HEK293T (cell line): ENCODE measurements around the gene PDE8A.

Experiments
- CTCF ChIA-PET: fragments of 350-600 bp; formaldehyde crosslinking; extraction: SDS; loops from one replicate; lab custom pipeline; 2021; ENCODE audit warnings: antibody characterized with exemption, inconsistent platforms; lab: Yijun Ruan, JAX
- POLR2A ChIA-PET: fragments of 350-600 bp; formaldehyde crosslinking; extraction: SDS; loops from one replicate; lab custom pipeline; 2020; ENCODE audit warnings: antibody characterized with exemption, inconsistent platforms; lab: Yijun Ruan, JAX
- DNase-seq: peaks from one replicate; pipeline ENCODE4 v3.0.0; 2012; ENCODE audit warnings: mixed read lengths; ENCODE audit errors: extremely low spot score
- ARNT ChIP-seq: fragments of 450-650 bp; IDR thresholded peaks from 2 replicates; pipeline ENCODE4 v1.6.1; 2017; ENCODE audit warnings: mild to moderate bottlenecking
- BHLHE40 ChIP-seq: fragments of 450-650 bp; IDR thresholded peaks from 2 replicates; pipeline ENCODE4 v1.6.1; 2016; ENCODE audit warnings: mild to moderate bottlenecking, moderate library complexity, borderline replicate concordance
- CTBP1 ChIP-seq: fragments of 450-650 bp; IDR thresholded peaks from 2 replicates; pipeline ENCODE4 v1.6.1; 2016; ENCODE audit warnings: borderline replicate concordance
- ELF4 ChIP-seq: fragments of 450-650 bp; IDR thresholded peaks from 2 replicates; pipeline ENCODE4 v1.6.1; 2017; ENCODE audit warnings: antibody characterized with exemption
- FOXA1 ChIP-seq: fragments of 450-650 bp; IDR thresholded peaks from 2 replicates; pipeline ENCODE4 v1.6.1; 2016; ENCODE audit warnings: mild to moderate bottlenecking
- FOXK2 ChIP-seq: fragments of 450-650 bp; IDR thresholded peaks from 2 replicates; pipeline ENCODE4 v1.6.1; 2016; ENCODE audit warnings: mild to moderate bottlenecking
- FOXM1 ChIP-seq: fragments of 450-650 bp; IDR thresholded peaks from 2 replicates; pipeline ENCODE4 v1.6.1; 2017; ENCODE audit warnings: mild to moderate bottlenecking, borderline replicate concordance
- HDGF ChIP-seq: fragments of 450-650 bp; IDR thresholded peaks from 2 replicates; pipeline ENCODE4 v1.6.1; 2017; ENCODE audit warnings: antibody characterized with exemption, borderline replicate concordance
- L3MBTL2 ChIP-seq: fragments of 450-650 bp; conservative IDR thresholded peaks from 2 replicates; pipeline ENCODE4 v1.6.1; 2016; ENCODE audit warnings: mild to moderate bottlenecking
- LEF1 ChIP-seq: fragments of 450-650 bp; IDR thresholded peaks from 2 replicates; pipeline ENCODE4 v1.6.1; 2017; ENCODE audit warnings: mild to moderate bottlenecking, borderline replicate concordance
- NFRKB ChIP-seq: fragments of 450-650 bp; IDR thresholded peaks from 2 replicates; pipeline ENCODE4 v1.6.1; 2016; ENCODE audit warnings: mild to moderate bottlenecking, moderate library complexity
- SP1 ChIP-seq: fragments of 450-650 bp; IDR thresholded peaks from 2 replicates; pipeline ENCODE4 v1.6.1; 2017
- SUZ12 ChIP-seq: fragments of 450-650 bp; IDR thresholded peaks from 2 replicates; pipeline ENCODE4 v1.6.1; 2016; ENCODE audit warnings: mild to moderate bottlenecking
- TARDBP ChIP-seq: fragments of 450-650 bp; IDR thresholded peaks from 2 replicates; pipeline ENCODE4 v1.6.1; 2016
- ZNF384 ChIP-seq: fragments of 450-650 bp; IDR thresholded peaks from 2 replicates; pipeline ENCODE4 v1.6.1; 2016
- TF ChIP-seq, protein P1 (sequence below): fragments of 450-650 bp; IDR thresholded peaks from 2 replicates; pipeline ENCODE4 v1.6.1; 2016

PDE8A gene

DNA sequence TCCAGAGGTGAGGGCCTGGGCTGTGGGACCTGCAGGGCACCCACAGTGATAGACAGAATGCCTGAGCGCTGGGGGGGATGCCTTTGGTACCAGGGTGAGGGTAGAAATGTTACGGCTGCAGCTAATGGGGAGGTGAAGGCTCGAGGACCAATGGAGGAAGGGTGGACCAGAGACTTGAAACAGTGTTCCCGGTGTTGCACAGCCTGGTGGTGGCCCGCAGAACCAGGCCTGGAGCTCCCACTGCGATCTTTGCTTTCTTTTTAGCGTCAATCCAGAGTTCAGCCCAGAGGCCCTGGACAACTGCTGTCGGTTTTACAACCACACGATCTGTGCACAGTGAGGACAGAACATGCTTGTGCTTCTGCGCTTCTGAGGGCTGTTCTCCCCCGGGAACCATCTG is 36.8 kb upstream of the PDE8A start:
- POLR2A ChIA-PET: no interaction called here
- no peak for TF ChIP-seq CTBP1
- no peak for TF ChIP-seq L3MBTL2
- no peak for TF ChIP-seq SP1
- DNase-seq: no peak
- CTCF ChIA-PET: no interaction called here

DNA sequence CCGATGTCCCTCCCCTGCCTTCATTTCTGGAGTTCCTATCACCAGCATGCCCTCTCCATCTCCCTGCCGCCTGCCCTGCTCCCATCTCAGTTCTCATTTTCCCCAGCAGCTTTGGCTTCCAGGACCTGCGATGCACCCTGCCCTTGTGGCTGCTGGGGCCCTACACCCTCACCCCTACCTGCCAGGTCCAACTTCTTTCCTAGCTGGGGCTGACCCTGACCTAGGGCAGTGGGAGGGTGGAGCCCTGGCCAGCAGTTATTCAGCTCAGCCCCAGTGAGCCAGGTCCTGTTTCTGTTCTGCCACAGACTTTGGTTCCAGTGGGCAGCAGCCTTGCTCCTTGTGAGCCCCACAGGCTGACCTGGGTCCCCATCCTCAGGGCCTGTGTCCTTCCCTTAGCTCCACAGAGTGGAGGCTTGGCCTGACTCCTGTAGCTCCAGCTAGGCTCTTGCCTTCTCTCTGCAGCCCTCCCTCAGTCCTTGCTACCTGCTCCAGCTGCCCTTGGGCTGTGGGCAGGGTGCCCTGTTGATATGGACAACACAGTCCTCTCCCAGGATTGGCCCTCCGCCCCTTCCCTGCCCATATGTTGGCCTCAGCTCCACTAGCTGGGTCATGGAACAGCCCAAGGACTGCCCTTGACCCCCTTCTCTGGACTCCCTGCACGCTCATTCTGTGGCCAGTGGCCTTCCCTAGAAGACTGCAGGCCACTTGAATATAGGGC is 34.7 kb upstream of the PDE8A start:
- DNase-seq: no peak
- ChIA-PET CTCF (interaction anchor here (1.1 kb wide), 1 partner anchor 19 kb away, joined by 3 read pairs; no protein-coding TSS in a partner anchor), POLR2A (no interaction called here)
- TF ChIP-seq TARDBP (no peak), FOXM1 (no peak), FOXA1 (no peak), CTBP1 (no peak), ARNT (no peak)
- TF ChIP-seq, protein P1, sequence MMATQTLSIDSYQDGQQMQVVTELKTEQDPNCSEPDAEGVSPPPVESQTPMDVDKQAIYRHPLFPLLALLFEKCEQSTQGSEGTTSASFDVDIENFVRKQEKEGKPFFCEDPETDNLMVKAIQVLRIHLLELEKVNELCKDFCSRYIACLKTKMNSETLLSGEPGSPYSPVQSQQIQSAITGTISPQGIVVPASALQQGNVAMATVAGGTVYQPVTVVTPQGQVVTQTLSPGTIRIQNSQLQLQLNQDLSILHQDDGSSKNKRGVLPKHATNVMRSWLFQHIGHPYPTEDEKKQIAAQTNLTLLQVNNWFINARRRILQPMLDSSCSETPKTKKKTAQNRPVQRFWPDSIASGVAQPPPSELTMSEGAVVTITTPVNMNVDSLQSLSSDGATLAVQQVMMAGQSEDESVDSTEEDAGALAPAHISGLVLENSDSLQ: no peak

- CTCF ChIA-PET: interaction anchor here (0.5 to 0.8 kb wide), 2 partner anchors 43 to 349 kb away, joined by 4 read pairs; no protein-coding TSS in a partner anchor
- no peak for DNase-seq
- POLR2A ChIA-PET: no interaction called here
- no peak for TF ChIP-seq LEF1
- TF ChIP-seq FOXK2: no peak
- no peak for TF ChIP-seq CTBP1
- no peak for TF ChIP-seq L3MBTL2
- TF ChIP-seq SP1: no peak
- TF ChIP-seq SUZ12: no peak
- TF ChIP-seq ARNT: no peak
- TF ChIP-seq, protein P1: no peak
- no peak for TF ChIP-seq ZNF384
- TF ChIP-seq FOXA1: no peak
- no peak for TF ChIP-seq ELF4
- TF ChIP-seq FOXM1: no peak
- TF ChIP-seq BHLHE40: no peak
- TF ChIP-seq TARDBP: no peak
- TF ChIP-seq NFRKB: no peak
- no peak for TF ChIP-seq HDGF
Measured at GRCh38 chr15:84947947-84948830, 33.5 kb upstream of the PDE8A start.

- no peak for TF ChIP-seq NFRKB
- POLR2A ChIA-PET: no interaction called here
- CTCF ChIA-PET: interaction anchor here (0.5 kb wide), 1 partner anchor 350 kb away, joined by 4 read pairs; no protein-coding TSS in a partner anchor
- no peak for DNase-seq
Measured at GRCh38 chr15:84949043-84949442, 32.6 kb upstream of the PDE8A start.

GRCh38 chr15:84949845-84950569 is 31.6 kb upstream of the PDE8A start:
- POLR2A ChIA-PET: no interaction called here

More at GRCh38 chr15:84949845-84950569, 31.6 kb upstream of the PDE8A start:
- CTCF ChIA-PET: interaction anchor here (1.2 kb wide), 1 partner anchor 22 kb away, joined by 3 read pairs; no protein-coding TSS in a partner anchor
- DNase-seq: no peak
- no peak for TF ChIP-seq FOXM1
- no peak for TF ChIP-seq BHLHE40
- TF ChIP-seq FOXA1: no peak
- TF ChIP-seq ARNT: no peak
- TF ChIP-seq NFRKB: no peak
- no peak for TF ChIP-seq SP1
- no peak for TF ChIP-seq TARDBP
- no peak for TF ChIP-seq CTBP1
- TF ChIP-seq FOXK2: no peak
- no peak for TF ChIP-seq ZNF384
- no peak for TF ChIP-seq L3MBTL2
- no peak for TF ChIP-seq SUZ12
- no peak for TF ChIP-seq HDGF
- TF ChIP-seq, protein P1: no peak
- TF ChIP-seq LEF1: no peak
- TF ChIP-seq ELF4: no peak
